GM12878 (cell line): ENCODE results near the gene CNGB1. TPM values are rescaled to one million over a fixed set of nuclear protein-coding genes. Genes with fewer than 3 reads are reported as not detected.

ENCODE experiments used
- ATAC-seq: fragments of 200-7000 bp; cut with Tn5 transposase; 3 replicates; pipeline ENCODE4 v1.9.1; 2020; ENCODE audit warnings: mild to moderate bottlenecking, moderate library complexity
- BruUV-seq: library from RNA; stranded (reverse); fragments of 400-500 nt; replicated peaks from 2 replicates; lab custom pipeline; 2021; lab: Mats Ljungman, UMichigan
- CTCF ChIA-PET: fragments of 300-600 bp; sonication (Branson Sonifier 250); formaldehyde crosslinking; extraction: SDS; loops from one replicate; lab custom pipeline; 2021; ENCODE audit warnings: inconsistent platforms; lab: Yijun Ruan, JAX
- POLR2A ChIA-PET: fragments of 350-600 bp; formaldehyde crosslinking; extraction: SDS; loops from one replicate; lab custom pipeline; 2021; ENCODE audit warnings: inconsistent platforms; lab: Charles Lee
- RAD21 ChIA-PET: fragments of 300-600 bp; sonication (Branson Sonifier 250); formaldehyde crosslinking; loops from one replicate; lab custom pipeline; 2023; ENCODE audit warnings: antibody characterized with exemption; ENCODE audit not compliant: unreplicated experiment; lab: Charles Lee
- SMC1A ChIA-PET: fragments of 300-600 bp; sonication (Branson Sonifier 250); formaldehyde crosslinking; loops from one replicate; lab custom pipeline; 2023; ENCODE audit not compliant: unreplicated experiment, uncharacterized antibody; lab: Charles Lee
- DNase-seq: peaks from one replicate; pipeline ENCODE4 v3.0.0-alpha.2; 2011; ENCODE audit warnings: low read depth, low spot score
- FAIRE-seq: peaks from 3 replicates; lab custom pipeline; 2011; peaks lifted over from hg19 to GRCh38; lab: Jason Lieb, UNC
- H2AFZ ChIP-seq: 2 replicates; pipeline ENCODE4 v1.6.0; 2011; ENCODE audit warnings: low read depth, low read length, control low read depth; ENCODE audit not compliant: control insufficient read depth
- H3K27ac ChIP-seq: 2 replicates; pipeline ENCODE4 v1.5.1; 2011; ENCODE audit warnings: control low read depth; ENCODE audit not compliant: control insufficient read depth, insufficient read depth
- H3K27me3 ChIP-seq, 2 experiments: replicated peaks in 1 of 2; 2 replicates each; pipeline versions ENCODE4 v1.6.0 to v1.6.1; 2011; ENCODE audit warnings: low read length in 1 of 2; ENCODE audit not compliant: control insufficient read depth in 2 of 2, insufficient read depth in 2 of 2
- H3K36me3 ChIP-seq, 2 experiments: 2 replicates each; pipeline ENCODE4 v1.5.1; 2011; ENCODE audit warnings: low read length in 1 of 2; ENCODE audit not compliant: control insufficient read depth in 2 of 2, insufficient read depth in 2 of 2
- H3K4me1 ChIP-seq: 2 replicates; pipeline ENCODE4 v1.6.1; 2011; ENCODE audit warnings: mild to moderate bottlenecking, low read length, moderate library complexity, mixed read lengths; ENCODE audit not compliant: control insufficient read depth, insufficient read depth
- H3K4me2 ChIP-seq: 2 replicates; pipeline ENCODE4 v1.6.0; 2011; ENCODE audit warnings: control low read depth; ENCODE audit not compliant: control insufficient read depth, insufficient read depth
- H3K4me3 ChIP-seq: fragments of 200-600 bp; sonication (generic); 2 replicates; pipeline ENCODE4 v1.5.1; 2016
- H3K79me2 ChIP-seq: 2 replicates; pipeline ENCODE4 v1.6.0; 2011; ENCODE audit warnings: low read length; ENCODE audit not compliant: control insufficient read depth, insufficient read depth
- H3K9ac ChIP-seq: 2 replicates; pipeline ENCODE4 v1.8.0; 2011; ENCODE audit warnings: low read length, control low read depth, mixed read lengths; ENCODE audit not compliant: control insufficient read depth, insufficient read depth
- H3K9me3 ChIP-seq: replicated peaks from 3 replicates; pipeline ENCODE4 v1.5.1; 2011; ENCODE audit warnings: mild to moderate bottlenecking, low read length; ENCODE audit not compliant: control insufficient read depth, insufficient read depth
- H4K20me1 ChIP-seq: 2 replicates; pipeline ENCODE4 v1.6.0; 2011; ENCODE audit not compliant: control insufficient read depth, insufficient read depth
- BACH1 ChIP-seq: fragments of 450-650 bp; IDR thresholded peaks from 2 replicates; pipeline ENCODE4 v1.6.1; 2017; ENCODE audit warnings: mild to moderate bottlenecking, borderline replicate concordance
- FOXM1 ChIP-seq: IDR thresholded peaks from 2 replicates; pipeline ENCODE4 v1.6.1; 2012; ENCODE audit warnings: low read depth, mild to moderate bottlenecking, inconsistent platforms, low read length, moderate library complexity
- HDAC6 ChIP-seq: fragments of 200-600 bp; sonication (generic); IDR thresholded peaks from one replicate; pipeline ENCODE4 v1.8.0; 2017; ENCODE audit warnings: antibody characterized with exemption; ENCODE audit not compliant: unreplicated experiment
- IRF4 ChIP-seq: IDR thresholded peaks from 2 replicates; pipeline ENCODE4 v1.6.1; 2011; ENCODE audit warnings: low read depth, low read length
- SIN3A ChIP-seq: IDR thresholded peaks from 2 replicates; pipeline ENCODE4 v1.6.1; 2012; ENCODE audit warnings: low read depth, low read length, improper control_type of control experiment
- SMAD1 ChIP-seq: fragments of 450-650 bp; IDR thresholded peaks from 2 replicates; pipeline ENCODE4 v1.6.1; 2018; ENCODE audit warnings: mild to moderate bottlenecking, low read depth; ENCODE audit not compliant: partially characterized antibody
- SP1 ChIP-seq: IDR thresholded peaks from one replicate; pipeline ENCODE4 v1.6.1; 2011; ENCODE audit warnings: low read depth, low read length
- ZNF207 ChIP-seq: fragments of 450-650 bp; IDR thresholded peaks from 2 replicates; pipeline ENCODE4 v1.6.1; 2014; ENCODE audit warnings: antibody characterized with exemption, mild to moderate bottlenecking, borderline replicate concordance
- whole genome bisulfite sequencing: methylation state at CpG from one replicate; pipeline ENCODE4 v1.1.6; 2016; ENCODE audit warnings: low lambda C conversion rate; ENCODE audit not compliant: insufficient replicate concordance, insufficient coverage; ENCODE audit errors: missing lambda C conversion rate; 5-methylcytosine and 5-hydroxymethylcytosine counted together
- in situ Hi-C: fragments of 300-500 bp; cut with MboI; formaldehyde crosslinking; loops from 9 replicates; pipeline ENCODE4 v1.14.3; 2018; ENCODE audit warnings: mixed read lengths
- intact Hi-C: fragments of 100-400 bp; cut with micrococcal nuclease; formaldehyde crosslinking; loops from one replicate; pipeline ENCODE4 v1.14.2; 2022; ENCODE audit not compliant: unreplicated experiment
- polyA plus RNA-seq, 11 experiments: library from polyadenylated mRNA; depleted of rRNA in 4 of 11; unstranded in 6 of 11; stranded (reverse) in 5 of 11; fragments of >200 nt; fragmentation: Nextera tagmentation in 4 of 11; fragmentation: Illumina TruSeq in 1 of 11; extraction: Ambion mirVana in 4 of 11; extraction: Trizol in 1 of 11; gene quantifications; 1 replicate in 1 of 11; 2 replicates in 10 of 11; pipeline versions ENCODE4 v1.2.1 to v1.2.3, GENCODE V29; 2011 to 2016; ENCODE audit warnings: inconsistent platforms in 2 of 11, missing spikeins in 2 of 11, low read depth in 1 of 11
- total RNA-seq, 4 experiments: library from RNA; depleted of rRNA in 3 of 4; stranded (reverse); fragments of >200 nt in 3 of 4; fragmentation: Illumina TruSeq in 1 of 4; extraction: Trizol in 1 of 4; gene quantifications; 2 replicates each; pipeline versions ENCODE4 v1.2.1 to v1.2.3, GENCODE V29; 2013 to 2021
- TF ChIP-seq, protein P1 (sequence below): fragments of 450-650 bp; IDR thresholded peaks from 2 replicates; pipeline ENCODE4 v1.6.1; 2016; ENCODE audit warnings: mild to moderate bottlenecking
- TF ChIP-seq, protein P2 (sequence below): fragments of 450-650 bp; formaldehyde crosslinking; IDR thresholded peaks from 2 replicates; pipeline ENCODE4 v1.4.0; 2020; ENCODE audit warnings: mild to moderate bottlenecking, moderate library complexity
- TF ChIP-seq, protein P3 (sequence below): IDR thresholded peaks from 2 replicates; pipeline ENCODE4 v1.6.1; 2012; ENCODE audit warnings: low read depth, low read length, improper control_type of control experiment
- TF ChIP-seq, protein P4 (sequence below), 3 experiments: IDR thresholded peaks in 2 of 3; conservative IDR thresholded peaks in 1 of 3; 2 replicates each; pipeline ENCODE4 v1.5.1; 2011; ENCODE audit warnings: low read depth in 3 of 3, low read length in 3 of 3, mild to moderate bottlenecking in 3 of 3, control low read depth in 2 of 3, moderate library complexity in 2 of 3, inconsistent platforms in 1 of 3, mixed read lengths in 1 of 3; ENCODE audit not compliant: control insufficient read depth in 2 of 3, insufficient read depth in 1 of 3; ENCODE audit errors: extremely low read depth in 1 of 3
- TF ChIP-seq, protein P5 (sequence below): IDR thresholded peaks from 2 replicates; pipeline ENCODE4 v1.6.1; 2011; ENCODE audit warnings: mild to moderate bottlenecking, low read depth, low read length, moderate library complexity; ENCODE audit not compliant: insufficient replicate concordance

CNGB1 gene
- total and polyA plus RNA-seq, 10 of the 15 experiments (the other 5 are each of a cell fraction or from before 2014, with no cell fraction given), result 0.03 TPM; not detected in 9

DNA sequence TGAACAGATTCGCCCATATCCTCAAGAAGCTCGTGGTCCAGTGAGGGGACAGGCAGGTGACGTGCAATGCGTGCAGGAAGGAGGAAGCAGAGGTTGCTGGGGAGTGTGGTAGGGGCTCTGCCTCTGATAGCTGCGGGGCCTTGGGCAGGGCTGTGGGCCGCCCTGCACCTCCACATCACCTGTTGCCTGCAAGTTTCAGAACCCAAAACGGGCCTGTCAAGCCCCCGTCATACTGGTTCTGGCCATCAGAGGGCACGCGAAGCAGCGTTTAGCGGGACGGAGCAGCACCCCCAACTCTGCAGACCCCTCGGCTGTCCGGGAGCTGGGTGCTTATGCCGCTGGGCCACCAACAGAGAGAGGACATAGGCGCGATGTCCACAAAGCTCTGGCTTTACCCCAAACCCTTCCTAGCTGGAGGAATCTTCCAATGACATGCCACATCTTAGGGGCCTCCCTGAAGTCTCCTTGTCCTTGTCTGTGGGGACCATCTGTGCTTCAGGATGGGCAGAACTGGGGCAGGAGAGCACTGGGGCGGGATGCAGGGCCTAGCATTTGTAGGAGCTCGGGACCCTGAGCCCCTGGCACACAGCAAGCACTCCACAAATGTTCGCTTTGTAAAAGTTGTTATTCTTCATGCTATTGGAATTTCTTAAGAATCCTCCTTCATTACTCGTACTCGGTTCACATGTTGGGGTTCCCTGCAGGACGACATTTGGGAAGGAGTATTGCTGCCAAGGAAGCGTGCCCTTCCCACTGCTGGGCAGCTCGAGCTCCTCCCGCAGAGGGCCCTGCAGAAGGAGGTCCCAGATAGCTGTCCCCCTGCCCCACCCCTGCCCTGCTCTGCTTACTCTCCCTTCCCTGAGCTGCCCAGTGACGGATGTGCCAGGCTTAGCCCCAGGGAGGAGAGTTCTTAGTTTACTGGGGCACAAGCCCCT, 64.3 kb downstream of the CNGB1 start:
- Histone ChIP-seq H2AFZ (no peak overlapping the region), H3K9me3 (no peaks in the 10 kb centered on the region), H3K27me3 (no peaks in the 10 kb centered on the region; a peak in 2 of 4 replicates), H3K79me2 (no peaks in the 10 kb centered on the region), H3K4me2 (no peak overlapping the region), H4K20me1 (no peaks in the 10 kb centered on the region), H3K27ac (no peak overlapping the region), H3K36me3 (no peaks in the 10 kb centered on the region), H3K9ac (no peak overlapping the region), H3K4me3 (no peak overlapping the region), H3K4me1 (no peaks in the 10 kb centered on the region)
- peak; percentile 78 for ATAC-seq
- SMC1A ChIA-PET, result interaction anchor here (0.7 to 2.2 kb wide), 6 partner anchors 9 to 509 kb away, joined by 3 to 9 read pairs (median 3); no protein-coding TSS in a partner anchor
- FAIRE-seq, result no peak
- in situ Hi-C loops (no loop called here), intact Hi-C loops (loop anchor here (10.0 kb wide), 1 partner anchor 398 kb away; no protein-coding TSS in a partner anchor)
- no peak for DNase-seq
- RAD21 ChIA-PET, result interaction anchor here (0.9 to 1.8 kb wide), 3 partner anchors 25 to 112 kb away, joined by 3 to 5 read pairs (median 3); partner anchors contain the start of genes USB1 and ZNF319
- CTCF ChIA-PET, result interaction anchor here (1.0 to 1.8 kb wide), 4 partner anchors 16 to 95 kb away, joined by 3 to 5 read pairs (median 3); partner anchors contain the start of gene USB1
- no TSS peak for BruUV-seq
- POLR2A ChIA-PET, result no interaction called here
- WGBS, result 16% methylated on average over 28 of the region's 28 CpGs
- TF ChIP-seq ZNF207, result no peak
- TF ChIP-seq, protein P1, sequence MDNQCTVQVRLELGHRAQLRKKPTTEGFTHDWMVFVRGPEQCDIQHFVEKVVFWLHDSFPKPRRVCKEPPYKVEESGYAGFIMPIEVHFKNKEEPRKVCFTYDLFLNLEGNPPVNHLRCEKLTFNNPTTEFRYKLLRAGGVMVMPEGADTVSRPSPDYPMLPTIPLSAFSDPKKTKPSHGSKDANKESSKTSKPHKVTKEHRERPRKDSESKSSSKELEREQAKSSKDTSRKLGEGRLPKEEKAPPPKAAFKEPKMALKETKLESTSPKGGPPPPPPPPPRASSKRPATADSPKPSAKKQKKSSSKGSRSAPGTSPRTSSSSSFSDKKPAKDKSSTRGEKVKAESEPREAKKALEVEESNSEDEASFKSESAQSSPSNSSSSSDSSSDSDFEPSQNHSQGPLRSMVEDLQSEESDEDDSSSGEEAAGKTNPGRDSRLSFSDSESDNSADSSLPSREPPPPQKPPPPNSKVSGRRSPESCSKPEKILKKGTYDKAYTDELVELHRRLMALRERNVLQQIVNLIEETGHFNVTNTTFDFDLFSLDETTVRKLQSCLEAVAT, result no peak
- no peak for TF ChIP-seq SP1
- no peak for TF ChIP-seq IRF4
- no peak for TF ChIP-seq SMAD1
- TF ChIP-seq, protein P2, sequence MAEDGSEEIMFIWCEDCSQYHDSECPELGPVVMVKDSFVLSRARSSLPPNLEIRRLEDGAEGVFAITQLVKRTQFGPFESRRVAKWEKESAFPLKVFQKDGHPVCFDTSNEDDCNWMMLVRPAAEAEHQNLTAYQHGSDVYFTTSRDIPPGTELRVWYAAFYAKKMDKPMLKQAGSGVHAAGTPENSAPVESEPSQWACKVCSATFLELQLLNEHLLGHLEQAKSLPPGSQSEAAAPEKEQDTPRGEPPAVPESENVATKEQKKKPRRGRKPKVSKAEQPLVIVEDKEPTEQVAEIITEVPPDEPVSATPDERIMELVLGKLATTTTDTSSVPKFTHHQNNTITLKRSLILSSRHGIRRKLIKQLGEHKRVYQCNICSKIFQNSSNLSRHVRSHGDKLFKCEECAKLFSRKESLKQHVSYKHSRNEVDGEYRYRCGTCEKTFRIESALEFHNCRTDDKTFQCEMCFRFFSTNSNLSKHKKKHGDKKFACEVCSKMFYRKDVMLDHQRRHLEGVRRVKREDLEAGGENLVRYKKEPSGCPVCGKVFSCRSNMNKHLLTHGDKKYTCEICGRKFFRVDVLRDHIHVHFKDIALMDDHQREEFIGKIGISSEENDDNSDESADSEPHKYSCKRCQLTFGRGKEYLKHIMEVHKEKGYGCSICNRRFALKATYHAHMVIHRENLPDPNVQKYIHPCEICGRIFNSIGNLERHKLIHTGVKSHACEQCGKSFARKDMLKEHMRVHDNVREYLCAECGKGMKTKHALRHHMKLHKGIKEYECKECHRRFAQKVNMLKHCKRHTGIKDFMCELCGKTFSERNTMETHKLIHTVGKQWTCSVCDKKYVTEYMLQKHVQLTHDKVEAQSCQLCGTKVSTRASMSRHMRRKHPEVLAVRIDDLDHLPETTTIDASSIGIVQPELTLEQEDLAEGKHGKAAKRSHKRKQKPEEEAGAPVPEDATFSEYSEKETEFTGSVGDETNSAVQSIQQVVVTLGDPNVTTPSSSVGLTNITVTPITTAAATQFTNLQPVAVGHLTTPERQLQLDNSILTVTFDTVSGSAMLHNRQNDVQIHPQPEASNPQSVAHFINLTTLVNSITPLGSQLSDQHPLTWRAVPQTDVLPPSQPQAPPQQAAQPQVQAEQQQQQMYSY (CRISPR knock-in tag), result no peak
- TF ChIP-seq, protein P3, sequence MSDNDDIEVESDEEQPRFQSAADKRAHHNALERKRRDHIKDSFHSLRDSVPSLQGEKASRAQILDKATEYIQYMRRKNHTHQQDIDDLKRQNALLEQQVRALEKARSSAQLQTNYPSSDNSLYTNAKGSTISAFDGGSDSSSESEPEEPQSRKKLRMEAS, result no peak
- TF ChIP-seq, protein P4, sequence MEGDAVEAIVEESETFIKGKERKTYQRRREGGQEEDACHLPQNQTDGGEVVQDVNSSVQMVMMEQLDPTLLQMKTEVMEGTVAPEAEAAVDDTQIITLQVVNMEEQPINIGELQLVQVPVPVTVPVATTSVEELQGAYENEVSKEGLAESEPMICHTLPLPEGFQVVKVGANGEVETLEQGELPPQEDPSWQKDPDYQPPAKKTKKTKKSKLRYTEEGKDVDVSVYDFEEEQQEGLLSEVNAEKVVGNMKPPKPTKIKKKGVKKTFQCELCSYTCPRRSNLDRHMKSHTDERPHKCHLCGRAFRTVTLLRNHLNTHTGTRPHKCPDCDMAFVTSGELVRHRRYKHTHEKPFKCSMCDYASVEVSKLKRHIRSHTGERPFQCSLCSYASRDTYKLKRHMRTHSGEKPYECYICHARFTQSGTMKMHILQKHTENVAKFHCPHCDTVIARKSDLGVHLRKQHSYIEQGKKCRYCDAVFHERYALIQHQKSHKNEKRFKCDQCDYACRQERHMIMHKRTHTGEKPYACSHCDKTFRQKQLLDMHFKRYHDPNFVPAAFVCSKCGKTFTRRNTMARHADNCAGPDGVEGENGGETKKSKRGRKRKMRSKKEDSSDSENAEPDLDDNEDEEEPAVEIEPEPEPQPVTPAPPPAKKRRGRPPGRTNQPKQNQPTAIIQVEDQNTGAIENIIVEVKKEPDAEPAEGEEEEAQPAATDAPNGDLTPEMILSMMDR (IDR thresholded peaks at IDR 0.05 in 2 of 3, conservative IDR thresholded peaks at IDR 0.05 in 1 of 3; ENCODE audit: control insufficient read depth in 2 of 3, extremely low read depth in 1 of 3, insufficient read depth in 1 of 3, low read depth in 3 of 3, low read length in 3 of 3), result peak; percentile 36 to 45 (median 38); a peak in 5 of 6 replicates
- TF ChIP-seq, protein P5, sequence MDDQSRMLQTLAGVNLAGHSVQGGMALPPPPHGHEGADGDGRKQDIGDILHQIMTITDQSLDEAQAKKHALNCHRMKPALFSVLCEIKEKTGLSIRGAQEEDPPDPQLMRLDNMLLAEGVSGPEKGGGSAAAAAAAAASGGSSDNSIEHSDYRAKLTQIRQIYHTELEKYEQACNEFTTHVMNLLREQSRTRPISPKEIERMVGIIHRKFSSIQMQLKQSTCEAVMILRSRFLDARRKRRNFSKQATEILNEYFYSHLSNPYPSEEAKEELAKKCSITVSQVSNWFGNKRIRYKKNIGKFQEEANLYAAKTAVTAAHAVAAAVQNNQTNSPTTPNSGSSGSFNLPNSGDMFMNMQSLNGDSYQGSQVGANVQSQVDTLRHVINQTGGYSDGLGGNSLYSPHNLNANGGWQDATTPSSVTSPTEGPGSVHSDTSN, result no peak
- TF ChIP-seq BACH1, result no peak
- TF ChIP-seq HDAC6, result no peak
- TF ChIP-seq FOXM1, result no peak
- no peak for TF ChIP-seq SIN3A
